ENCODE results near the gene BTN1A1.

Gene BTN1A1

GRCh38 chr6:26477426-26477825, 22.7 kb upstream of the BTN1A1 start:
- Histone ChIP-seq H3F3A (ENCODE audit: control insufficient read depth, insufficient read depth) (peaks cover 20% of the 10 kb centered on the region), H3K4me1 (ENCODE audit: control insufficient read depth, low read length) (peaks cover 62% of the 10 kb centered on the region), H3K9me2 (replicated peaks; ENCODE audit: control insufficient read depth, low read length) (no peaks in the 10 kb centered on the region), H3K27me3 (ENCODE audit: control insufficient read depth, low read length) (no peaks in the 10 kb centered on the region), H3K79me2 (ENCODE audit: control insufficient read depth, low read length) (peaks cover 12% of the 10 kb centered on the region), H3K27ac (ENCODE audit: low read depth, low read length) (peak overlapping the region; percentile 97), H3K4me2 (ENCODE audit: low read length) (peak overlapping the region; percentile 98), H3K36me3 (ENCODE audit: control insufficient read depth, low read length) (peaks cover 14% of the 10 kb centered on the region), H4K20me1 (ENCODE audit: control insufficient read depth, insufficient read depth, low read depth, low read length) (no peaks in the 10 kb centered on the region), H3K9me3 (ENCODE audit: control insufficient read depth, insufficient read depth, low read length) (peaks cover 15% of the 10 kb centered on the region), H3K4me3 (ENCODE audit: low read length) (peak overlapping the region; percentile 59)
- TF ChIP-seq CTCF (IDR thresholded peaks at IDR 0.05; ENCODE audit: low read depth, low read length, poor library complexity, severe bottlenecking) (no peak), EZH2phosphoT487 (IDR thresholded peaks at IDR 0.05; ENCODE audit: borderline replicate concordance, low read length) (no peak)

GRCh38 chr6:26478100-26478984, 21.8 kb upstream of the BTN1A1 start:
- peaks cover 6% of the 10 kb centered on the region; the same call in 1 of the 2 replicates for H3K36me3 ChIP-seq (ENCODE audit: control insufficient read depth, low read length)
- H3K4me3 ChIP-seq (ENCODE audit: low read length), result no peak overlapping the region
- TF ChIP-seq CTCF (IDR thresholded peaks at IDR 0.05; ENCODE audit: low read depth, low read length, poor library complexity, severe bottlenecking), result no peak
- TF ChIP-seq EZH2phosphoT487 (IDR thresholded peaks at IDR 0.05; ENCODE audit: borderline replicate concordance, low read length), result no peak
- H3K27me3 ChIP-seq (ENCODE audit: control insufficient read depth, low read length), result no peaks in the 10 kb centered on the region
- no peak overlapping the region for H3K4me2 ChIP-seq (ENCODE audit: low read length)
- H3K27ac ChIP-seq (ENCODE audit: low read depth, low read length), result no peak overlapping the region
- H3K4me1 ChIP-seq (ENCODE audit: control insufficient read depth, low read length), result peaks cover 53% of the 10 kb centered on the region
- no peaks in the 10 kb centered on the region for H3K9me2 ChIP-seq (replicated peaks; ENCODE audit: control insufficient read depth, low read length)
- peaks cover 12% of the 10 kb centered on the region for H3K79me2 ChIP-seq (ENCODE audit: control insufficient read depth, low read length)
- H4K20me1 ChIP-seq (ENCODE audit: control insufficient read depth, insufficient read depth, low read depth, low read length), result no peaks in the 10 kb centered on the region
- peaks cover 20% of the 10 kb centered on the region for H3F3A ChIP-seq (ENCODE audit: control insufficient read depth, insufficient read depth)
- peaks cover 8% of the 10 kb centered on the region; the same call in 1 of the 2 replicates for H3K9me3 ChIP-seq (ENCODE audit: control insufficient read depth, insufficient read depth, low read length)

- H3K4me2 ChIP-seq (ENCODE audit: low read length), result no peak overlapping the region
- H3K9me3 ChIP-seq (ENCODE audit: control insufficient read depth, insufficient read depth, low read length), result peaks cover 8% of the 10 kb centered on the region; the same call in 1 of the 2 replicates
These were observed 21.2 kb upstream of the BTN1A1 start for GRCh38 chr6:26478985-26479278.

More at GRCh38 chr6:26478985-26479278, 21.2 kb upstream of the BTN1A1 start:
- Histone ChIP-seq H3F3A (ENCODE audit: control insufficient read depth, insufficient read depth) (peaks cover 20% of the 10 kb centered on the region), H4K20me1 (ENCODE audit: control insufficient read depth, insufficient read depth, low read depth, low read length) (no peaks in the 10 kb centered on the region), H3K4me1 (ENCODE audit: control insufficient read depth, low read length) (peaks cover 52% of the 10 kb centered on the region), H3K36me3 (ENCODE audit: control insufficient read depth, low read length) (peaks cover 6% of the 10 kb centered on the region; the same call in 1 of the 2 replicates), H3K9me2 (replicated peaks; ENCODE audit: control insufficient read depth, low read length) (no peaks in the 10 kb centered on the region), H3K27me3 (ENCODE audit: control insufficient read depth, low read length) (no peaks in the 10 kb centered on the region), H3K79me2 (ENCODE audit: control insufficient read depth, low read length) (peaks cover 12% of the 10 kb centered on the region), H3K4me3 (ENCODE audit: low read length) (no peak overlapping the region), H3K27ac (ENCODE audit: low read depth, low read length) (no peak overlapping the region)
- TF ChIP-seq EZH2phosphoT487 (IDR thresholded peaks at IDR 0.05; ENCODE audit: borderline replicate concordance, low read length) (no peak), CTCF (IDR thresholded peaks at IDR 0.05; ENCODE audit: low read depth, low read length, poor library complexity, severe bottlenecking) (no peak)

All from DOHH2 (cell line).